DND-41 (cell line): ENCODE results near the gene PNKD.

ENCODE experiments used
- EZH2 ChIP-seq: IDR thresholded peaks from 3 replicates; pipeline ENCODE4 v1.6.1; 2012; ENCODE audit warnings: borderline replicate concordance, low read depth, mild to moderate bottlenecking, moderate library complexity, low read length, inconsistent platforms; ENCODE audit not compliant: severe bottlenecking
- TF ChIP-seq, protein P1 (sequence below): IDR thresholded peaks from 2 replicates; pipeline ENCODE4 v1.5.1; 2012; ENCODE audit warnings: borderline replicate concordance, low read length, moderate library complexity, mild to moderate bottlenecking; ENCODE audit not compliant: poor library complexity, severe bottlenecking; ENCODE audit errors: extremely low read depth

DNA sequence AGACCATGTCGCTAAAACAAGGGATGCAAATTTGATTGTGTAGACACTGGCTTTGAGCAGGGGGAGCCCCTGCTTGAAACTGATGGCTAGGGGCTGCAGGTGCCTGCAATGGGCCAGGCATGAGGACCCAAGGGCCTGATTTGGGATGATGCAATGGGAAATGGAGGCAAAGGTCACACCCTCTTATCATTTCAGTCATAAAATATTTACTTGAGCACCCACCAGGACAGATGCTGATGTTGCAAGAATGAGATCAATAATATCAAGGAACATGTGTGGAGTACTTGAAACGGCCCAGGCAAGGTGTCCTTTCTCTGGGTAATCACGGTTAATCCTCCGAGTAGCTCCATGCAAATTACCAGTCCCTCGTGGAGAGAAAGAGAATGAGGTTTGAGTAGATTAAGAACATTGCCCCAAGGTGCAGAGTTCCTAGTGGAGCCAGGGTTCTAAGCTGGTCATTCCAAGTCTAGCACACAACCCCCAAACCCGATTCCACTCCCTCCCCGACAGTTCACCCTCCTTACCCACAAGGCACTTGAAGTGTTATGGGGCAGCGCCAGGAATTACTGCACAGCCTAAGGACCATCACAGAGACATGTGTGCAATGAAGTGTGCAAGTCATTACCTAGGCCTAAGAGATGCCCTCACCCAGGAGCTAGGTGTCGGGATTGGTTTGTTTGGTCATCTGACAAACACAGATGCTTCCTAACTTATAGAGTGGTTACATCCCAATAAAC is 36.0 kb downstream of the PNKD start:
- TF ChIP-seq, protein P1, sequence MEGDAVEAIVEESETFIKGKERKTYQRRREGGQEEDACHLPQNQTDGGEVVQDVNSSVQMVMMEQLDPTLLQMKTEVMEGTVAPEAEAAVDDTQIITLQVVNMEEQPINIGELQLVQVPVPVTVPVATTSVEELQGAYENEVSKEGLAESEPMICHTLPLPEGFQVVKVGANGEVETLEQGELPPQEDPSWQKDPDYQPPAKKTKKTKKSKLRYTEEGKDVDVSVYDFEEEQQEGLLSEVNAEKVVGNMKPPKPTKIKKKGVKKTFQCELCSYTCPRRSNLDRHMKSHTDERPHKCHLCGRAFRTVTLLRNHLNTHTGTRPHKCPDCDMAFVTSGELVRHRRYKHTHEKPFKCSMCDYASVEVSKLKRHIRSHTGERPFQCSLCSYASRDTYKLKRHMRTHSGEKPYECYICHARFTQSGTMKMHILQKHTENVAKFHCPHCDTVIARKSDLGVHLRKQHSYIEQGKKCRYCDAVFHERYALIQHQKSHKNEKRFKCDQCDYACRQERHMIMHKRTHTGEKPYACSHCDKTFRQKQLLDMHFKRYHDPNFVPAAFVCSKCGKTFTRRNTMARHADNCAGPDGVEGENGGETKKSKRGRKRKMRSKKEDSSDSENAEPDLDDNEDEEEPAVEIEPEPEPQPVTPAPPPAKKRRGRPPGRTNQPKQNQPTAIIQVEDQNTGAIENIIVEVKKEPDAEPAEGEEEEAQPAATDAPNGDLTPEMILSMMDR, result no peak
- TF ChIP-seq EZH2, result no peak
